Caco-2 (cell line): ENCODE data around the gene TRAK1. TPM values are rescaled to one million over a fixed set of nuclear protein-coding genes. Genes with fewer than 3 reads are reported as not detected.

ENCODE experiments used
- BruUV-seq: library from RNA; stranded (reverse); fragments of 400-500 nt; replicated peaks from 2 replicates; lab custom pipeline; 2021; lab: Mats Ljungman, UMichigan
- CTCF ChIA-PET: fragments of 300-600 bp; sonication (Branson Sonifier 250); formaldehyde crosslinking; loops from one replicate; lab custom pipeline; 2022; ENCODE audit warnings: antibody characterized with exemption; lab: Charles Lee
- POLR2A ChIA-PET: fragments of 300-600 bp; sonication (Branson Sonifier 250); formaldehyde crosslinking; loops from one replicate; lab custom pipeline; 2022; ENCODE audit warnings: antibody characterized with exemption; lab: Charles Lee
- DNase-seq, 2 experiments: peaks; one replicate each; pipeline versions ENCODE4 v3.0.0 to v3.0.0-alpha.2; 2020 to 2022
- H3K27me3 ChIP-seq: replicated peaks from 2 replicates; pipeline ENCODE4 v1.6.0; 2011; ENCODE audit warnings: low read length; ENCODE audit not compliant: control insufficient read depth, insufficient read depth
- H3K36me3 ChIP-seq: 2 replicates; pipeline ENCODE4 v1.5.1; 2011; ENCODE audit warnings: low read length; ENCODE audit not compliant: control insufficient read depth, insufficient read depth
- H3K4me1 ChIP-seq: fragments of 250-450 bp; sonication (Bioruptor Pico); 2 replicates; pipeline ENCODE4 v1.5.1; 2020; ENCODE audit warnings: mild to moderate bottlenecking
- H3K4me3 ChIP-seq: 2 replicates; pipeline ENCODE4 v1.5.1; 2011; ENCODE audit warnings: low read depth, mild to moderate bottlenecking, control low read depth, low read length
- H3K9me3 ChIP-seq: fragments of 250-450 bp; sonication (Bioruptor Pico); 2 replicates; pipeline ENCODE4 v1.5.1; 2020; ENCODE audit warnings: mild to moderate bottlenecking, moderate library complexity
- H3K27ac Mint-ChIP-seq: one replicate; pipeline ENCODE4 v1.8.0; 2022; ENCODE audit warnings: mixed read lengths; ENCODE audit not compliant: unreplicated experiment
- H3K27me3 Mint-ChIP-seq: one replicate; pipeline ENCODE4 v1.8.0; 2022; ENCODE audit warnings: mixed read lengths; ENCODE audit not compliant: insufficient read depth, unreplicated experiment
- H3K36me3 Mint-ChIP-seq: one replicate; pipeline ENCODE4 v1.8.0; 2022; ENCODE audit warnings: mild to moderate bottlenecking, mixed read lengths; ENCODE audit not compliant: insufficient read depth, unreplicated experiment
- H3K4me1 Mint-ChIP-seq: one replicate; pipeline ENCODE4 v1.8.0; 2022; ENCODE audit warnings: low read depth, mixed read lengths; ENCODE audit not compliant: unreplicated experiment
- H3K4me3 Mint-ChIP-seq: one replicate; pipeline ENCODE4 v1.8.0; 2022; ENCODE audit warnings: mild to moderate bottlenecking, moderate library complexity, mixed read lengths; ENCODE audit not compliant: unreplicated experiment
- H3K9me3 Mint-ChIP-seq: one replicate; pipeline ENCODE4 v1.8.0; 2022; ENCODE audit warnings: mixed read lengths; ENCODE audit not compliant: unreplicated experiment
- intact Hi-C: fragments of 100-400 bp; cut with micrococcal nuclease; formaldehyde crosslinking; loops from one replicate; pipeline ENCODE4 v1.10.0; 2022; ENCODE audit not compliant: unreplicated experiment
- total RNA-seq: library from RNA; stranded (reverse); gene quantifications from 2 replicates; pipeline ENCODE4 v1.2.3, GENCODE V29; 2022
- TF ChIP-seq, protein P1 (sequence below), 2 experiments: fragments of 200-600 bp in 1 of 2; IDR thresholded peaks; 1 replicate in 1 of 2; 2 replicates in 1 of 2; pipeline versions ENCODE4 v1.5.1 to v1.8.0; 2011 to 2022; ENCODE audit warnings: antibody characterized with exemption in 1 of 2, control low read depth in 1 of 2, inconsistent platforms in 1 of 2, low read depth in 1 of 2, low read length in 1 of 2, mild to moderate bottlenecking in 1 of 2, moderate library complexity in 1 of 2; ENCODE audit not compliant: insufficient read depth in 1 of 2, severe bottlenecking in 1 of 2, unreplicated experiment in 1 of 2

TRAK1 gene
- total RNA-seq, 1 experiment from 2014 or later = 33.3 TPM

DNA sequence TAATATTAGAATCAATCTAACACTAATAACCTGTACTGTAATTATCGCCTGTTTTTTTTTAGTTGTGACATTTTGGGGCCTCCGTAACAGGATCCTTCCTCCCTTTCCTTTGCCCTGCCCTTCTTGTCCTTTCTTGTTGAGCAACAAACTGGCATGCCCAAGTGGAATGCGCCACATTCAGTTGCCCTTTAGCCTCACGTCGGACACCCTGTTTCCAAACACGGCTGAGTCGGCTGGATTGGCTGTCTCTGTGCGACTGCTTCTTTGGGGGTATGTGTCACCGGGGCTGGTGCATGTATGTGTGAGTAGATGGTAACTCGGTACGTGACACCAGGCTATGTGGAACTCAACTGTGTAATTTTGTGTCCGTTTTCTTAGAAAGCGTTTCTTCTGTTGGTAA, 24.1 kb downstream of the TRAK1 start:
- H3K27ac Mint-ChIP-seq = no peak overlapping the region
- POLR2A ChIA-PET = no interaction called here
- Histone ChIP-seq H3K4me1 (peaks cover 30% of the 10 kb centered on the region), H3K4me3 (no peak overlapping the region), H3K9me3 (no peaks in the 10 kb centered on the region), H3K27me3 (no peaks in the 10 kb centered on the region), H3K36me3 (no peaks in the 10 kb centered on the region)
- H3K9me3 Mint-ChIP-seq = no peaks in the 10 kb centered on the region
- DNase-seq = no peak
- H3K4me1 Mint-ChIP-seq = peaks cover 24% of the 10 kb centered on the region
- no peaks in the 10 kb centered on the region for H3K27me3 Mint-ChIP-seq
- BruUV-seq = no TSS peak
- CTCF ChIA-PET = no interaction called here
- intact Hi-C loops = no loop called here
- TF ChIP-seq, protein P1, sequence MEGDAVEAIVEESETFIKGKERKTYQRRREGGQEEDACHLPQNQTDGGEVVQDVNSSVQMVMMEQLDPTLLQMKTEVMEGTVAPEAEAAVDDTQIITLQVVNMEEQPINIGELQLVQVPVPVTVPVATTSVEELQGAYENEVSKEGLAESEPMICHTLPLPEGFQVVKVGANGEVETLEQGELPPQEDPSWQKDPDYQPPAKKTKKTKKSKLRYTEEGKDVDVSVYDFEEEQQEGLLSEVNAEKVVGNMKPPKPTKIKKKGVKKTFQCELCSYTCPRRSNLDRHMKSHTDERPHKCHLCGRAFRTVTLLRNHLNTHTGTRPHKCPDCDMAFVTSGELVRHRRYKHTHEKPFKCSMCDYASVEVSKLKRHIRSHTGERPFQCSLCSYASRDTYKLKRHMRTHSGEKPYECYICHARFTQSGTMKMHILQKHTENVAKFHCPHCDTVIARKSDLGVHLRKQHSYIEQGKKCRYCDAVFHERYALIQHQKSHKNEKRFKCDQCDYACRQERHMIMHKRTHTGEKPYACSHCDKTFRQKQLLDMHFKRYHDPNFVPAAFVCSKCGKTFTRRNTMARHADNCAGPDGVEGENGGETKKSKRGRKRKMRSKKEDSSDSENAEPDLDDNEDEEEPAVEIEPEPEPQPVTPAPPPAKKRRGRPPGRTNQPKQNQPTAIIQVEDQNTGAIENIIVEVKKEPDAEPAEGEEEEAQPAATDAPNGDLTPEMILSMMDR (IDR thresholded peaks at IDR 0.05; ENCODE audit: insufficient read depth in 1 of 2, low read depth in 1 of 2, low read length in 1 of 2, severe bottlenecking in 1 of 2, unreplicated experiment in 1 of 2) = no peak
- H3K36me3 Mint-ChIP-seq = peaks cover 5% of the 10 kb centered on the region
- no peak overlapping the region for H3K4me3 Mint-ChIP-seq

DNA sequence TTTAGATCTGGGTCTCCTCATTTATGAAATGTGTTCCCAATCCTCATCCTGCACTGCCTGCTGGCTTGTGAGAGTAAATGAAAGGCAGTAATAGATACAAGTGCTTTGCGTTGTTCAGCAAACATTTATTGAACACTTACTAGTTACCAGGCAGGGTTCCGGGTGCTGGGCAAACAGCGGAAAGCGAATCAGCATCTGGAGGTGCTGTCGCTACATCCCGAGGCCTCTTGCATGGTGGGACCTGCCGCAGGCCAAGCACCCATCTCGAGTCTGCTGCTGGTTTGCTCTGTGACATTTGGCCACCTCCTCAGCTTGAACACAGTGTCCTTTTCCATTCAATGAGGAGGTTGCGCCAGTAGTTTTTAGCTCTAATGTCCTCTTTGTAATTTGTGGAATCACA, 24.8 kb downstream of the TRAK1 start:
- no peaks in the 10 kb centered on the region for H3K9me3 Mint-ChIP-seq
- H3K4me3 Mint-ChIP-seq = no peak overlapping the region
- H3K9me3 ChIP-seq = no peaks in the 10 kb centered on the region
- BruUV-seq = no TSS peak
- peak overlapping the region; percentile 57 for H3K27ac Mint-ChIP-seq
- peaks cover 5% of the 10 kb centered on the region for H3K36me3 Mint-ChIP-seq
- TF ChIP-seq, protein P1 (IDR thresholded peaks at IDR 0.05; ENCODE audit: insufficient read depth in 1 of 2, low read depth in 1 of 2, low read length in 1 of 2, severe bottlenecking in 1 of 2, unreplicated experiment in 1 of 2) = no peak
- intact Hi-C loops = no loop called here
- H3K27me3 Mint-ChIP-seq = no peaks in the 10 kb centered on the region
- H3K4me3 ChIP-seq = no peak overlapping the region
- H3K36me3 ChIP-seq = no peaks in the 10 kb centered on the region
- DNase-seq = no peak
- ChIA-PET POLR2A (no interaction called here), CTCF (interaction anchor here (0.7 kb wide), 1 partner anchor 75 kb away, joined by 7 read pairs; no protein-coding TSS in a partner anchor)
- H3K4me1 ChIP-seq = peaks cover 32% of the 10 kb centered on the region
- no peaks in the 10 kb centered on the region for H3K27me3 ChIP-seq
- peaks cover 24% of the 10 kb centered on the region for H3K4me1 Mint-ChIP-seq

DNA sequence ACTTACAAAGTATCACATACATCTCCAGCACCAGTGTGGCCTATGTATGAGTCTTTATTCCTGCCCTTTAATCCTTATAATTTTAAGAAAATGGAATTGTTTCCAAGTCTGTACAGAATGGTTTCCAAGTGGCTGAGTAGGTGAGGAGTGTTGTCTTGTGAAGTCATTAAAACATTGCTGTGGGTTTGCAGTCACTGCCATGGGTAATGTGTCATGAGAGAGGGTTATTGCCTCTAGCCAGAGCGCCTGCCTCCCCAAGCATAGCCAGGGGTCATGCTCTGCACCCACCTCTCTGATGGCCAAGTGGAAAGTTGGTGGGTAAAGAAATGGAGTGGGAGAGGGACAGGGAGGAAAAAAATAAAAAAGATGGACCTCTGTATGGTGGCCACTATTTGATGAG, 25.3 kb downstream of the TRAK1 start:
- Histone ChIP-seq H3K4me1 (peaks cover 32% of the 10 kb centered on the region), H3K4me3 (no peak overlapping the region), H3K27me3 (no peaks in the 10 kb centered on the region), H3K36me3 (no peaks in the 10 kb centered on the region), H3K9me3 (no peaks in the 10 kb centered on the region)
- peak overlapping the region; percentile 29 for H3K4me3 Mint-ChIP-seq
- DNase-seq = no peak
- H3K27ac Mint-ChIP-seq = peak overlapping the region; percentile 57
- BruUV-seq = no TSS peak
- peaks cover 24% of the 10 kb centered on the region for H3K4me1 Mint-ChIP-seq
- TF ChIP-seq, protein P1 (IDR thresholded peaks at IDR 0.05; ENCODE audit: insufficient read depth in 1 of 2, low read depth in 1 of 2, low read length in 1 of 2, severe bottlenecking in 1 of 2, unreplicated experiment in 1 of 2) = no peak
- intact Hi-C loops = no loop called here
- no peaks in the 10 kb centered on the region for H3K27me3 Mint-ChIP-seq
- CTCF ChIA-PET = interaction anchor here (0.7 kb wide), 1 partner anchor 75 kb away, joined by 7 read pairs; no protein-coding TSS in a partner anchor
- H3K36me3 Mint-ChIP-seq = peaks cover 5% of the 10 kb centered on the region
- POLR2A ChIA-PET = no interaction called here
- no peaks in the 10 kb centered on the region for H3K9me3 Mint-ChIP-seq
